ENCODE measurements around the gene SLC24A3.
"Not testable (repeated sequence)": the region's sequence is repeated elsewhere in the genome, so short reads cannot be mapped to it uniquely, and the experiment has no call there.

Gene SLC24A3

GRCh38 chr20:19727251-19727847 lies 514.9 kb downstream of the SLC24A3 start:
- DNase-seq = no peak

- no peak for DNase-seq
Observed at GRCh38 chr20:19729672-19730071, 517.2 kb downstream of the SLC24A3 start.

GRCh38 chr20:19730706-19731105 lies 518.3 kb downstream of the SLC24A3 start:
- no peak for DNase-seq

- DNase-seq = no peak
Observed at GRCh38 chr20:19734811-19735210, 522.4 kb downstream of the SLC24A3 start.

- DNase-seq = peak; percentile 76
Observed at GRCh38 chr20:19735446-19735845, 523.0 kb downstream of the SLC24A3 start.

GRCh38 chr20:19737025-19737424 lies 524.6 kb downstream of the SLC24A3 start:
- no peak for DNase-seq

- peak; percentile 4 for DNase-seq
Observed at GRCh38 chr20:19738951-19739350, 526.5 kb downstream of the SLC24A3 start.

- DNase-seq = no peak
Observed at GRCh38 chr20:19739351-19739750, 526.9 kb downstream of the SLC24A3 start.

- DNase-seq = no peak
Observed at GRCh38 chr20:19740512-19740911, 528.1 kb downstream of the SLC24A3 start.

- DNase-seq = no peak
Observed at GRCh38 chr20:19741924-19742323, 529.5 kb downstream of the SLC24A3 start.

GRCh38 chr20:19742974-19743639 lies 530.7 kb downstream of the SLC24A3 start:
- no peak for DNase-seq

- no peak for DNase-seq
Observed at GRCh38 chr20:19743640-19743995, 531.2 kb downstream of the SLC24A3 start.

- no peak for DNase-seq
Observed at GRCh38 chr20:19745106-19745505, 532.7 kb downstream of the SLC24A3 start.

GRCh38 chr20:19745584-19745983 lies 533.1 kb downstream of the SLC24A3 start:
- DNase-seq = no peak

- DNase-seq = no peak
Observed at GRCh38 chr20:19746396-19746795, 534.0 kb downstream of the SLC24A3 start.

- DNase-seq = no peak
Observed at GRCh38 chr20:19747903-19748302, 535.5 kb downstream of the SLC24A3 start.

- DNase-seq = no peak
Observed at GRCh38 chr20:19748681-19749080, 536.2 kb downstream of the SLC24A3 start.

- no peak for DNase-seq
Observed at GRCh38 chr20:19749618-19750071, 537.2 kb downstream of the SLC24A3 start.

GRCh38 chr20:19750101-19750606 lies 537.7 kb downstream of the SLC24A3 start:
- DNase-seq = no peak

GRCh38 chr20:19750907-19751636 lies 538.6 kb downstream of the SLC24A3 start:
- no peak for DNase-seq

- not testable (repeated sequence) for DNase-seq
Observed at GRCh38 chr20:19754201-19754600, 541.8 kb downstream of the SLC24A3 start.

GRCh38 chr20:19756761-19757486 lies 544.5 kb downstream of the SLC24A3 start:
- DNase-seq = no peak

GRCh38 chr20:19757487-19758132 lies 545.2 kb downstream of the SLC24A3 start:
- peak; percentile 85 for DNase-seq

All from fibroblast of upper back skin (primary cell).